Spleen (tissue), 11 donors: ENCODE results near the gene POLR1C. TPM values are rescaled to one million over a fixed set of nuclear protein-coding genes. Genes with fewer than 3 reads are reported as not detected.

Experiments used
- DNase-seq: peaks from one replicate; pipeline ENCODE4 v3.0.0-alpha.2; 2020
- H3K27ac ChIP-seq, 8 donors: fragments of 200-600 bp; sonication (generic) in 7 of 8; 1 replicate in 4 of 8; 2 replicates in 4 of 8; pipeline versions ENCODE4 v1.5.0 to v1.8.0; 2016 to 2021; ENCODE audit warnings: inconsistent platforms in 4 of 8, mild to moderate bottlenecking in 4 of 8, moderate library complexity in 1 of 8
- H3K27me3 ChIP-seq, 7 donors: fragments of 200-600 bp; sonication (generic) in 6 of 7; replicated peaks in 1 of 7; 1 replicate in 4 of 7; 2 replicates in 3 of 7; pipeline versions ENCODE4 v1.5.0 to v1.8.0; 2016 to 2021; ENCODE audit warnings: inconsistent platforms in 3 of 7, mild to moderate bottlenecking in 1 of 7
- H3K36me3 ChIP-seq, 6 donors: fragments of 200-600 bp; sonication (generic) in 5 of 6; 1 replicate in 4 of 6; 2 replicates in 2 of 6; pipeline versions ENCODE4 v1.5.0 to v1.8.0; 2016 to 2021; ENCODE audit warnings: inconsistent platforms in 2 of 6
- H3K4me1 ChIP-seq, 6 donors: fragments of 200-600 bp; sonication (generic) in 5 of 6; 1 replicate in 3 of 6; 2 replicates in 3 of 6; pipeline versions ENCODE4 v1.5.0 to v1.8.0; 2016 to 2021; ENCODE audit warnings: inconsistent platforms in 3 of 6
- H3K4me3 ChIP-seq, 8 donors: fragments of 200-600 bp; sonication (generic) in 7 of 8; 1 replicate in 4 of 8; 2 replicates in 4 of 8; pipeline versions ENCODE4 v1.5.0 to v1.8.0; 2016 to 2021; ENCODE audit warnings: inconsistent platforms in 4 of 8, mild to moderate bottlenecking in 4 of 8, moderate library complexity in 2 of 8
- H3K9me3 ChIP-seq, 8 donors: fragments of 200-600 bp; sonication (generic) in 7 of 8; 1 replicate in 4 of 8; 2 replicates in 4 of 8; pipeline versions ENCODE4 v1.5.0 to v1.8.0; 2016 to 2021; ENCODE audit warnings: inconsistent platforms in 4 of 8
- CTCF ChIP-seq, 11 experiments: fragments of 200-600 bp in 7 of 11; fragments of 450-650 bp in 4 of 11; sonication (generic) in 4 of 11; IDR thresholded peaks in 8 of 11; conservative IDR thresholded peaks in 3 of 11; 1 replicate in 7 of 11; 2 replicates in 4 of 11; pipeline versions ENCODE4 v1.4.0 to v1.8.0; 2016 to 2021; ENCODE audit warnings: antibody characterized with exemption in 11 of 11, inconsistent platforms in 4 of 11, mild to moderate bottlenecking in 1 of 11
- POLR2A ChIP-seq, 3 donors: fragments of 450-650 bp; IDR thresholded peaks; one replicate each; pipeline ENCODE4 v1.5.1; 2017; ENCODE audit warnings: antibody characterized with exemption in 3 of 3, mild to moderate bottlenecking in 1 of 3
- POLR2AphosphoS5 ChIP-seq, 3 donors: sonication (generic); formaldehyde crosslinking; IDR thresholded peaks; one replicate each; pipeline ENCODE4 v1.5.1; 2017; ENCODE audit warnings: antibody characterized with exemption in 3 of 3
- WGBS, 5 donors: extraction: QIAGEN DNeasy Blood & Tissue Kit in 3 of 5; methylation state at CpG; one replicate each; pipeline versions ENCODE4 v1.1.5 to v1.1.7; 2013 to 2018; 5-methylcytosine and 5-hydroxymethylcytosine counted together
- intact Hi-C: fragments of 100-400 bp; cut with DNase I; formaldehyde crosslinking; loops from one replicate; pipeline ENCODE4 v1.15.0; 2023; ENCODE audit warnings: low total_unique reads
- polyA plus RNA-seq, 3 donors: library from polyadenylated mRNA; stranded (reverse); fragments of 200-250 nt; gene quantifications; one replicate each; pipeline ENCODE4 v1.2.1, GENCODE V29; 2013
- total RNA-seq, 7 donors: library from RNA; depleted of rRNA in 3 of 7; stranded (reverse); fragments of >200 nt in 3 of 7; fragmentation: NEBNext Ultra II Directional in 4 of 7; extraction: Animal tissue kit (Norgen Biotek cat#: 25700) in 4 of 7; gene quantifications; one replicate each; pipeline versions ENCODE4 v1.1.0 to v1.2.1, GENCODE V29; 2016 to 2021
- donor health status: healthy with polysubstance abuse.
- donor health status: DM: no; HTN: no; CAD: no; lungs with moderate emphysema.
- donor health status: DM: no; HTN: no; CAD: no.
- donor health status: Bipolar disorder and iron deficiency.
- donor health status: healthy.
- donor health status: DM: no; HTN: no; CAD: no.
- donor health status: DM: yes; HTN: yes; CAD: no.

The POLR1C gene
- total and polyA plus RNA-seq, 10 donors, result 24.1 to 32.6 (median 28.2) TPM

GRCh38 chr6:43509984-43510826 lies 6.7 kb upstream of the POLR1C start, which contains the start of gene LRRC73:
LRRC73 (minus strand) TSS chr6:43510346; CDS start chr6:43509785, 561 bp downstream.
- Histone ChIP-seq H3K36me3 (peaks cover 5 to 54% (median 42%) of the 10 kb centered on the region in 6 donors), H3K27ac (peak within 1 kb of the TSS in 7 of 8 donors; percentile 29 to 78 (median 64)), H3K9me3 (no peaks in the 10 kb centered on the region), H3K4me1 (peaks cover 28 to 95% (median 55%) of the 10 kb centered on the region in 6 donors), H3K4me3 (peak within 1 kb of the TSS; percentile 67 to 86 (median 80)), H3K27me3 (peaks cover 3 to 31% (median 10%) of the 10 kb centered on the region in 7 donors)
- peak in 1 of 11 experiments; percentile 15 for TF ChIP-seq CTCF (IDR thresholded peaks at IDR 0.05 in 8 of 11, conservative IDR thresholded peaks at IDR 0.05 in 3 of 11)
- no peak for TF ChIP-seq POLR2A (IDR thresholded peaks at IDR 0.05)
- peak; percentile 89 to 91 (median 89) for TF ChIP-seq POLR2AphosphoS5 (IDR thresholded peaks at IDR 0.05)
- intact Hi-C loops, result loop anchor here (5.0 kb wide), 2 partner anchors 58 to 248 kb away; no protein-coding TSS in a partner anchor
- peak; percentile 97 for DNase-seq
- WGBS, 5 donors, result 9 to 26% (median 11%) methylated on average over 28 to 96 of the region's 96 CpGs

DNA sequence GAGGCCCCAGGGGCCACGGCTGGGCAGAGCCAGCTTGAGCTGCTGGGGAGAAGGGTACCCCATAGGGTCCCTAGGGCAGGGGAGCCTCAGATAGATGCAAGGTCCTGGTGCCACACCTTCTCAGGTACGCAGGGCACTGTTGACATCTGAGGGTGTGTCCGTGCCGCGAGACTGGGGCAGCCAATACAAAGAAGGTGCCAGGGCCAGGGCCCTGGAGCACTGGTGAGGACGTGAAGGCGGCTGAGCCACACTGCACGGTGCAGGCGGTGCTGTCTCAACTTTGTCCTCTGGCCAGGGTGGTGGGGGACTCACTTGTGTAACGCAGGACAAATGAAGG lies 6.1 kb upstream of the POLR1C start:
- intact Hi-C loops, result no loop called here
- peak overlapping the region in 6 of 8 donors; percentile 69 to 86 (median 82) for H3K4me3 ChIP-seq
- peak overlapping the region in 6 of 8 donors; percentile 29 to 78 (median 66) for H3K27ac ChIP-seq
- TF ChIP-seq POLR2AphosphoS5 (IDR thresholded peaks at IDR 0.05) (no peak), POLR2A (IDR thresholded peaks at IDR 0.05) (no peak), CTCF (IDR thresholded peaks at IDR 0.05 in 8 of 11, conservative IDR thresholded peaks at IDR 0.05 in 3 of 11) (no peak)
- WGBS, 5 donors, result 89 to 95% (median 90%) methylated on average over 6 to 10 of the region's 10 CpGs
- peak; percentile 79 for DNase-seq
- peaks cover 3 to 31% (median 10%) of the 10 kb centered on the region in 7 donors for H3K27me3 ChIP-seq
- H3K36me3 ChIP-seq, result peaks cover 5 to 54% (median 42%) of the 10 kb centered on the region in 6 donors
- H3K4me1 ChIP-seq, result peaks cover 32 to 95% (median 59%) of the 10 kb centered on the region in 6 donors
- H3K9me3 ChIP-seq, result no peaks in the 10 kb centered on the region

DNA sequence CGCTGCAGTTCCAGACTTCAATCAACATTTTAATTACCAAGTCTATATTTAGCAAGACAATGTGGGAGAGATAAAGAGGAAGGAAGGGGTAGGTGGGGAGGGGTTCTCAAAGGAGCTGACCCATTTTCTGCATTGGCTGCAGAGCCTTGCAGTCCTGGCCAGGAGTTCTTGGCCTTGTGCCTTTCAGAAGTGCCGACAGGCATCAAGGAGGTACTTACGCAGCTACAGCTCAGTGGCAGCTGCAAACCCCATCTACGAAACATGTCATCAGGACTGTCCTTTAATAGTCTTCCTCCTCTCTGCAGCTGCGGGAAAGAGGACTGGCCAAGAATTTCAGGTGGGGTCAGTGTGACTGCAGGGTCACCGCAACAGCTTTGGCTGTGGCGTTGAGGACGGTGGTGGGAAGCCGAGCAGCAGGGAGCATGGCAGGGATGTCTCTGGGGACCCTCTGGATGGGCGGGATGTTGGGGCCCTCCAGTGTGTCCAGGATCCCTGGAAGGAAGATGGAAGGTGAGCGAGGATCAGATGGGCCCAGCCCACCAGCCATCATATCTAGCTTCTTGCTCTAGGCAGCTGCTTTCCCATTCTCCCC lies 5.0 kb upstream of the POLR1C start:
- no peak overlapping the region for H3K27ac ChIP-seq
- H3K9me3 ChIP-seq, result no peaks in the 10 kb centered on the region
- DNase-seq, result peak; percentile 61
- peaks cover 32 to 91% (median 56%) of the 10 kb centered on the region in 6 donors for H3K4me1 ChIP-seq
- H3K4me3 ChIP-seq, result no peak overlapping the region
- H3K27me3 ChIP-seq, result peaks cover 3 to 31% (median 10%) of the 10 kb centered on the region in 7 donors
- WGBS, 5 donors, result 85 to 91% (median 89%) methylated on average over 11 of the region's 11 CpGs
- no peak for TF ChIP-seq CTCF (IDR thresholded peaks at IDR 0.05 in 8 of 11, conservative IDR thresholded peaks at IDR 0.05 in 3 of 11)
- TF ChIP-seq POLR2A (IDR thresholded peaks at IDR 0.05), result no peak
- peak in 1 of 3 donors; percentile 29 for TF ChIP-seq POLR2AphosphoS5 (IDR thresholded peaks at IDR 0.05)
- peaks cover 5 to 53% (median 42%) of the 10 kb centered on the region in 6 donors for H3K36me3 ChIP-seq
- intact Hi-C loops, result no loop called here
